GM18517 (cell line): ENCODE data around the gene DNAJB4.
"Not testable (repeated sequence)": the region's sequence is repeated elsewhere in the genome, so short reads cannot be mapped to it uniquely, and the experiment has no call there.

Experiments used
- ATAC-seq: cut with Tn5 transposase; IDR thresholded peaks from one replicate; pipeline ENCODE4 v1.9.1; 2021; ENCODE audit warnings: mild to moderate bottlenecking, moderate library complexity; ENCODE audit not compliant: unreplicated experiment

The DNAJB4 gene

GRCh38 chr1:78004719-78005447 lies at the start of gene DNAJB4:
TSS of gene DNAJB4 (plus strand) at chr1:78004939. CDS start at chr1:78005111, 172 bp downstream.
- peak; percentile 97 for ATAC-seq

- ATAC-seq, result no peak
Observed at GRCh38 chr1:77955709-77956108, 49.0 kb upstream of the DNAJB4 start.

GRCh38 chr1:77956464-77956863 lies 48.3 kb upstream of the DNAJB4 start:
- ATAC-seq, result no peak

GRCh38 chr1:77958391-77958790 lies 46.3 kb upstream of the DNAJB4 start:
- no peak for ATAC-seq

- no peak for ATAC-seq
Observed at GRCh38 chr1:77958850-77959249, 45.9 kb upstream of the DNAJB4 start.

- no peak for ATAC-seq
Observed at GRCh38 chr1:77961392-77961791, 43.3 kb upstream of the DNAJB4 start.

GRCh38 chr1:77966291-77966690 lies 38.4 kb upstream of the DNAJB4 start:
- no peak for ATAC-seq

GRCh38 chr1:77970192-77970591 lies 34.5 kb upstream of the DNAJB4 start:
- ATAC-seq, result no peak

GRCh38 chr1:77972080-77972479 lies 32.7 kb upstream of the DNAJB4 start:
- no peak for ATAC-seq

- no peak for ATAC-seq
Observed at GRCh38 chr1:77975386-77975785, 29.4 kb upstream of the DNAJB4 start.

- no peak for ATAC-seq
Observed at GRCh38 chr1:77975907-77976306, 28.8 kb upstream of the DNAJB4 start.

GRCh38 chr1:77976433-77977076 lies 28.2 kb upstream of the DNAJB4 start:
- no peak for ATAC-seq

- peak; percentile 1 for ATAC-seq
Observed at GRCh38 chr1:77977989-77978292, 26.8 kb upstream of the DNAJB4 start.

GRCh38 chr1:77978293-77978968 lies 26.3 kb upstream of the DNAJB4 start:
- ATAC-seq, result peak; percentile 73

GRCh38 chr1:77978969-77979876 lies 25.5 kb upstream of the DNAJB4 start, which contains the start of gene FUBP1:
TSS of gene FUBP1 (minus strand) at chr1:77979072. CDS start at chr1:77979004, 68 bp downstream.
- ATAC-seq, result peak; percentile 74

GRCh38 chr1:77983352-77983996 lies 21.3 kb upstream of the DNAJB4 start:
- not testable (repeated sequence) for ATAC-seq

GRCh38 chr1:77983997-77984355 lies 20.8 kb upstream of the DNAJB4 start:
- ATAC-seq, result no peak

- ATAC-seq, result no peak
Observed at GRCh38 chr1:77984629-77985028, 20.1 kb upstream of the DNAJB4 start.

GRCh38 chr1:77986810-77987209 lies 17.9 kb upstream of the DNAJB4 start:
- no peak for ATAC-seq

GRCh38 chr1:77987919-77988318 lies 16.8 kb upstream of the DNAJB4 start:
- no peak for ATAC-seq

GRCh38 chr1:77989744-77990143 lies 15.0 kb upstream of the DNAJB4 start:
- no peak for ATAC-seq
